Measurements from ENCODE around the gene IL10RB.

DNA sequence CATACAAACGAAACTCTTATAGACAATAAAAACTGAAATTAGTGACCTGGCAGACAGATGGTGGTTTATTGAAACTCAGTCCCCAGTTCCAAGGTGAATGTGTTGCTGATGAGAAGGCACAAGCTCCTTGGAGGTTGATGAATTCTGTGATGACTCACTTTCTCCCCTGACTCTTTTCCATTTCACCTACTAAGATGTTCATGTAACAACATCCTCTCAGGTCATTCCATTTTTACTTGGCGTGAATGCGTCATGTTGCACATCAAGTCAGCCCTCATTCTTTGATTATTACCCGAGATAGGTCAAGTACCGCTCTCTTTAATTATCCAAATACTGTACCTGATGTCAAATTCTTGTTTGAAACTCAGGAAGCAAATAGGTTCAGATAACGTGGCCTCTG, 10.1 kb upstream of the IL10RB start:
- TF ChIP-seq CTCF (IDR thresholded peaks at IDR 0.05), result no peak
- TF ChIP-seq POLR2A (IDR thresholded peaks at IDR 0.05), result no peak

Measured in ovary (tissue), 3 donors.